Measurements from ENCODE around the gene KIRREL3. TPM values are rescaled to one million over a fixed set of nuclear protein-coding genes. Genes with fewer than 3 reads are reported as not detected.
A peak's percentile ranks its signal among the peaks of the same experiment; 100 is the strongest.

Gene KIRREL3
- total RNA-seq, 1 donor from 2014 or later = 0.82 TPM

DNA sequence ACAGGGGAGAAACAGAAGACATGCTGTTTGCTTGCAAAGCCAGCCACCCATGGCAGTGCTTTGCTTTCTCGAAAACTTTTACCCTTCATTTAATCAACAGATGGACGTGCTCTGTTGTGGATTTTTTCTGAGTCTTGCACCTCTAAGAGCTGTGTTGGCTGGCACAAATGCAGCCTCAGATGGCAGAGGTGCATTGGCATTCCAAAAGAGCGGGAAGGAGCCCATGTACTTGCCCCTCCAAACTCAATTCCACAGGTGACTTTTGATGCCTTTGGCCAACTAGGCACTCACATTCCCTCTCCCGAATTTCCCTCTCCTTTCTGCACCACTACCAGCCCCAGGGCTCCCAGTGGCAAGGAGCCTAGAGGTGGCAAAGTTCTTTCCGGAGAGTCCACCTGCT is 1.2 kb downstream of the KIRREL3 start:
- Mint-ChIP-seq H3K27ac (ENCODE audit: unreplicated experiment) (no peak overlapping the region), H3K4me3 (no peak overlapping the region), H3K9me3 (no peaks in the 10 kb centered on the region), H3K27me3 (ENCODE audit: low read depth) (peaks cover 43% of the 10 kb centered on the region), H3K4me1 (peaks cover 33% of the 10 kb centered on the region), H3K36me3 (ENCODE audit: low read depth) (no peaks in the 10 kb centered on the region)
- no peak for DNase-seq (ENCODE audit: low read depth, low spot score)
- TF ChIP-seq, protein P1, sequence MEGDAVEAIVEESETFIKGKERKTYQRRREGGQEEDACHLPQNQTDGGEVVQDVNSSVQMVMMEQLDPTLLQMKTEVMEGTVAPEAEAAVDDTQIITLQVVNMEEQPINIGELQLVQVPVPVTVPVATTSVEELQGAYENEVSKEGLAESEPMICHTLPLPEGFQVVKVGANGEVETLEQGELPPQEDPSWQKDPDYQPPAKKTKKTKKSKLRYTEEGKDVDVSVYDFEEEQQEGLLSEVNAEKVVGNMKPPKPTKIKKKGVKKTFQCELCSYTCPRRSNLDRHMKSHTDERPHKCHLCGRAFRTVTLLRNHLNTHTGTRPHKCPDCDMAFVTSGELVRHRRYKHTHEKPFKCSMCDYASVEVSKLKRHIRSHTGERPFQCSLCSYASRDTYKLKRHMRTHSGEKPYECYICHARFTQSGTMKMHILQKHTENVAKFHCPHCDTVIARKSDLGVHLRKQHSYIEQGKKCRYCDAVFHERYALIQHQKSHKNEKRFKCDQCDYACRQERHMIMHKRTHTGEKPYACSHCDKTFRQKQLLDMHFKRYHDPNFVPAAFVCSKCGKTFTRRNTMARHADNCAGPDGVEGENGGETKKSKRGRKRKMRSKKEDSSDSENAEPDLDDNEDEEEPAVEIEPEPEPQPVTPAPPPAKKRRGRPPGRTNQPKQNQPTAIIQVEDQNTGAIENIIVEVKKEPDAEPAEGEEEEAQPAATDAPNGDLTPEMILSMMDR (conservative IDR thresholded peaks at IDR 0.05) = no peak

DNA sequence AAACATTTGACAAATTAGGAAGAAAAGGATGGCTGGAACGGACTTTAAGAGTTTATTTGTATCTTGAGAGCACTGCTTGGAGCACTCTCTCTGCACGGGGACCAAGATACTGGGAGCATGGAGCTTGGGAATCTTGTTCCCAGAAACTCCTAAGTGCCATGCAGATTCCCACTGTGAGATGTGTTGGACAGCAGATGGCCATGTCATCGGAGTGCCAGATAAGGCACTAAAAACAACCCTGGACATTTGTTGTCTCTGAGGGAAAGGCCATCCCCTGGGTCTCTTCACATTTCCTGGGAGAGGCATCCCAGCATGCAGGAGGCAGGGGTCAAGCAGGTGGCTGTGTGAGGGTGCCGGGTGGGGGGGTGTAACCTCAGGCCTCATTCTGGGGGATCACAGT is 2.9 kb downstream of the KIRREL3 start:
- peak overlapping the region; percentile 56 for H3K4me3 Mint-ChIP-seq
- H3K27ac Mint-ChIP-seq (ENCODE audit: unreplicated experiment) = no peak overlapping the region
- peaks cover 34% of the 10 kb centered on the region for H3K27me3 Mint-ChIP-seq (ENCODE audit: low read depth)
- TF ChIP-seq, protein P1 (conservative IDR thresholded peaks at IDR 0.05) = no peak
- no peak for DNase-seq (ENCODE audit: low read depth, low spot score)
- H3K9me3 Mint-ChIP-seq = no peaks in the 10 kb centered on the region
- peaks cover 28% of the 10 kb centered on the region for H3K4me1 Mint-ChIP-seq
- H3K36me3 Mint-ChIP-seq (ENCODE audit: low read depth) = no peaks in the 10 kb centered on the region

DNA sequence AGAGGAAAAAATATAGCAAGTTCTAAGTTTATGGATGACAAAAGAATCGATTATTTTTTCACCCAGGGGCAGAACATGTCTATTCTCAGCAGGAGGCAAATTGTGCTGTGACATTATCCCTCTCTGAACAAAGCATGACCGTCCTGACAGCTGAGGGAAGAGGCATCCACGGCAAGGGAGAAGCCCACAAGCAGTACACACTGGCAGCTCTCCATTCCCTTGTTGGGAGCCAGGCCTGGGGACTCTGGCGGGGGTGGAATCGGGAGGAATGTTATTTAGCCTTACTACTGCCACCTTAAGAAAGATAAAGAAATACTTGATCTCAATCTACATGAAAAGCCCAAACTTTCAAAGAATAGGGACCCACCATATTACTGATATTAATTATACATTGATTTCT is 3.4 kb downstream of the KIRREL3 start:
- Mint-ChIP-seq H3K9me3 (no peaks in the 10 kb centered on the region), H3K4me1 (peaks cover 28% of the 10 kb centered on the region), H3K27me3 (ENCODE audit: low read depth) (peaks cover 31% of the 10 kb centered on the region), H3K27ac (ENCODE audit: unreplicated experiment) (no peak overlapping the region), H3K36me3 (ENCODE audit: low read depth) (no peaks in the 10 kb centered on the region), H3K4me3 (peak overlapping the region; percentile 56)
- DNase-seq (ENCODE audit: low read depth, low spot score) = no peak
- TF ChIP-seq, protein P1 (conservative IDR thresholded peaks at IDR 0.05) = no peak

DNA sequence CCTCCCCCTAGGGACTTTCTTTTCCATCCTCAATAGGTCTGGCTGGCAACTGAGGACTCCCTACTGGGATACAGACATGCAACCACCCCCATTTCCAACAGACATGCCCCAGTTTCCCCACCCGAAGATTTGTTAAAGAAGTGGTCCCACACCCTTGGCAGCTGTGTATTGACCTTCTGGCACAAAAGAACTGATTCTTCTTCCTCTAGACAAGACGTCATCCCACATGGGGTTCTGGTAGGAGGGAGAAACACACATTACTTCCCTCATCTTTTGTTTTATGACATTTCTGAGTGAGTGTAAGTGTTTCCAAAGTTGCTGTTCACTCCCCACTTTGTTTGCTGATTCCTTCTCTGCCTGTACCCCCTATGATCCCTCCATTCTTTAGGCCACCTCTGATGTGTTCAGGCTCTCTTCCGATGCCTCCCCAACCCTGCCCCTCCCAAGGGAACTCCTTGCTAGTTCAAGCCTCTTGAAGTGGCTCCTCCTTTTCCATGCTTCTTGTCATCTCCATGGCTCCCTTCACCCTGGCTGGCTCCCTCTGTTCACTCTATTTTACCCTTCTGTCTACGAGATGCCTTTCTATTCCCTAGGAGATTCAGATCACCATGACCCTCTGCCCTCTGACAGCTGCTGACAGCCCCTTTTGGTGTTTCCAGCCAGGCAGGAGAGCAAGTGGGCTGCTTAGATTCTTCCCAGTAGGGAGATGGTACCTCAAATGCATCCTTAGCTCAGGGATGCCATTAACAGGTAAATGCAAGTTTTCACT is 4.3 kb downstream of the KIRREL3 start:
- TF ChIP-seq, protein P1 (conservative IDR thresholded peaks at IDR 0.05) = no peak
- H3K27me3 Mint-ChIP-seq (ENCODE audit: low read depth) = peaks cover 21% of the 10 kb centered on the region
- H3K4me1 Mint-ChIP-seq = peaks cover 24% of the 10 kb centered on the region
- H3K36me3 Mint-ChIP-seq (ENCODE audit: low read depth) = no peaks in the 10 kb centered on the region
- H3K27ac Mint-ChIP-seq (ENCODE audit: unreplicated experiment) = no peak overlapping the region
- H3K4me3 Mint-ChIP-seq = peak overlapping the region; percentile 10
- DNase-seq (ENCODE audit: low read depth, low spot score) = no peak
- H3K9me3 Mint-ChIP-seq = no peaks in the 10 kb centered on the region

DNA sequence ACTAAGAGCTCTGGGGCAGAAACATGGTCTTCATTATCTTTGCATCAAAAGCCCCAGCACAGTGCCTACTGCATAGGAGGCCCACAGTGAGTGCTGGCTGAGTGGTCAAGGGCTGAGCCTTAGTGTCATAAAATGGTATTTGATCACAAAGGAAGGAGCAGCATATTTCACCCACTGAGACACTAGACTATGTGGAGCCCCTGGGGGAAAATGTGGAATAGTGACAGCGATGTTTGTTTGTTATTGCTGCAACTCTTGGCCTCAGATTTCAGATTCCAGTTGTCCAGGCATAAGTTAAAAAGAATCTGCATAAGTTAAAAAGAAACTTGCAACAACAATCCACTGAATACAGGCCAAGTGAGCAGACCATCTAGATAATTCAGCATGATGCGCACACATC is 7.0 kb downstream of the KIRREL3 start:
- TF ChIP-seq, protein P1 (conservative IDR thresholded peaks at IDR 0.05) = no peak
- Mint-ChIP-seq H3K4me1 (peaks cover 35% of the 10 kb centered on the region), H3K4me3 (no peak overlapping the region), H3K9me3 (no peaks in the 10 kb centered on the region), H3K27ac (ENCODE audit: unreplicated experiment) (no peak overlapping the region), H3K27me3 (ENCODE audit: low read depth) (peaks cover 23% of the 10 kb centered on the region), H3K36me3 (ENCODE audit: low read depth) (no peaks in the 10 kb centered on the region)
- no peak for DNase-seq (ENCODE audit: low read depth, low spot score)

All from neural crest cell (in vitro differentiated cells).